HuH-7.5 (cell line): ENCODE measurements around the gene MCM7.

Experiments
- DNase-seq: peaks from one replicate; pipeline ENCODE4 v3.0.0; 2011; ENCODE audit warnings: low spot score

Gene MCM7

DNA sequence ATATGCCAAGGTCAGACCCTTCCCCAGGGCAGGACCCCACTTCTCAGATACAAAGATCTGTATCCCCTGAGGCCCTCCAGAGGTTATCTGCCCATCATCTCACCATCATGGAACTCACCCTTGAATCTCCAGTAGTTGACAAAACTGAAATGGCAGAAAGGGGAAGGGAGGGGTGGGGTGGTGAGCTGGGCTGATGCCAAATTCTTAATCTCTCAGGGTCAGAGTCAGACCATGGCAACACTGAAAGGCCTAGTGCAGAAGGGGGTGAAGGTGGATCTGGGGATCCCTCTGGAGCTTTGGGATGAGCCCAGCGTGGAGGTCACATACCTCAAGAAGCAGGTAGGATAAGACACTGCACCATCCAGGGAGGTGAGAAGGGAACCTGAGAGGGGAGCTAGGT, 21.4 kb upstream of the MCM7 start:
- DNase-seq = no peak

DNA sequence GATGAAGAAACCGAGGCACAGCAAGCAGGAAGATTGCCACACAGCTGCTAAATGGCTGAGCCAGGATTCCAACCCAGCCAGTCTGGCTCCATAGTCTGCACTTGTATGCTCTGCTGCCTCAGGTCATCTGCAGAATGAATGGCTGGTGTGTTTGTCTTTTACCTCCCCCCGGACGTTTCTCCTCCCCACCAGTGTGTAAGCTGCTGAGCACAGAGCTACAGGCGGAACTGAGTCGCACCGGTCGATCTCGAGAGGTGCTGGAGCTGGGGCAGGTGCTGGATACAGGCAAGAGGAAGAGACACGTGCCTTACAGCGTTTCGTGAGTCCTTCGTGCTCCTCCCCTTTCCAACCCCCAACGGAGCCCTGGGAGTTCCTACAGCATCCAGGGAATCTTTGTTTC, 20.9 kb upstream of the MCM7 start:
- no peak for DNase-seq

DNA sequence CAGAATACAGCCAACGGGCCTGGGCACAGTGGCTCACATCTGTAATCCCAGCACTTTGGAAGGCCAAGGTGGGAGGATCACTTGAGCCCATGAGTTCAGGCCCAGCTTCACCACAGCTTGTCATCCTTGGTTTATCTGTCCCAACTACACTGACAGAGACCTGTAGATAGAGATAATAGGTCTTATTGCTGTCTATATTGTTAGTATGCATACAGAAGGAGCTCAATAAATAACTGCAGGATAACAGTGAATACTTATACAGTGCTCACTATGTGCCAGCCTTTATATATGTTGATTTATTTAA, 19.5 kb upstream of the MCM7 start:
- DNase-seq = no peak

DNA sequence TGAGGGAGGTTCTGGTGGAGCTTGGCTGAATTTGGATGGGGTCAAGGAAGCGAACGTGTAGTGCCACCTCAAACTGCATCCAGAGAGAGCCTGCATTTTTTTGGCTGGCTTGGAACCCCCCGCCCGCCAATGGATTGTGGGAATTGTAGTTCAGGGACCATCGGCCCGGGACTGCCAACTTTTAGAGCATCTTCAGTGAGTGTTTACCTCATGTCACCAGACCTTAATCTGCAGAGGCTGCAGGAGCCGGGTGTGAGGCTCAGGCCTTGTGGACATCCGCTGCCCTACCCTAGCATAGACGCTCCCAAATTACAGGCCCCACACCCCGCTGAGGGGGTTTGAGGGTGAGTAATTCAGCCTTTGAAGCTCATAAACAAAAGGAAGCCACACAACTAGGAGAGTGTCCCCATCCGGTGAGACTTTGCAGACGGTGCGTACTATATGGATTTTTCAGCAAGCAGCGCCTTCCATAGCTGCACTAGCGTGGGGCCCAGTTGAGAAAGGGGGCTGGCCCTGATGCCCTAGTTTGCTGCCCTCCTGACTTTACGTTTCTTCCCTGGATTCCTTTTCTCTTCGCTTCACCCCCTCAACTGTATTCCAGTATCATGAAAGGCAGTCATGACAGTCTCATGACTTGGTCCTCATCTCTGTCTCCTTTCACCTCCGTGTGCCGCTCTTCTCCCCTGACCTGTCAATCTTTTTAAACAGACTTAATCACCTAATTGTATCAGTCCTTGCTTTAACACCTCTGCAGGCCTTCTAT, 19.0 kb upstream of the MCM7 start:
- DNase-seq = peak; percentile 71

DNA sequence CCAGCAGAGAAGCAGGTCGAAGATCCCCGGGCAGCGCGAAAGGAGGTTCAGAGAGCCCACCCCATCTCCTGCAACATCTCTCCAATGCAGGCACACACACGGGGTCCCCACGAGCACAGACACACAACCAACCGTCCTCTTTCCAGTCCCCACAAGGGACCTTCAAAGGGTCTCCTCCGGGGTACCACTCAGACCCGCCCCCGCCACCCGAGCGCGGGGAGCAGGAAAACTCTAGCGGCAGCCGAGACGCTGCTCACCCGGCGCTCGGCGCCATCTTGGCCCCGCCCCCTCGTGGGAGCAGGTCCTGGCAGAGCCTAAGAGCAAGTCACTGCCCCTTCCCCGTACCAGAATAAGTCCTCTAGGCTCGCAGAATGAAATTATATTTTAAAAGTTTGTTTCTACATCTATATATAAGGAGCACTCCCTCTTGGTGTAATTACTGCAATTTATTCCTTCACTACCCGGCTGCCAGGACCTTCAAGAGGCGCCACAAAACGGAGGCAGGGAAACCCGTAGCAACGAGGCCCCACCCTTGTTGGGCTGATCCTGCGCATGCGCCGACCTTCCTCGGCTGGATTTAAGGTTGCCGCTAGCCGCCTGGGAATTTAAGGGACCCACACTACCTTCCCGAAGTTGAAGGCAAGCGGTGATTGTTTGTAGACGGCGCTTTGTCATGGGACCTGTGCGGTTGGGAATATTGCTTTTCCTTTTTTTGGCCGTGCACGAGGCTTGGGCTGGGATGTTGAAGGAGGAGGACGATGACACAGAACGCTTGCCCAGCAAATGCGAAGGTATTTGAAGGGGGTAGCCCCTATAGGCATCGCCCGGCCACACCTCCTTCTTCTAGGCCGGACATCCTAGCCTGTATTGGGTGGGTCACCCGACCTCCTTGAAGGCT, 18.1 kb upstream of the MCM7 start, which contains the start of the genes CNPY4 and TAF6:
TSS of gene CNPY4 (plus strand) at position 563 of the 898 bp plus-strand sequence. CDS start at position 674, 111 bp downstream.
TSS of gene TAF6 (minus strand) at position 287 of the 898 bp plus-strand sequence. CDS start 5,149 bp downstream, outside the sequence.
- DNase-seq = peak; percentile 99

DNA sequence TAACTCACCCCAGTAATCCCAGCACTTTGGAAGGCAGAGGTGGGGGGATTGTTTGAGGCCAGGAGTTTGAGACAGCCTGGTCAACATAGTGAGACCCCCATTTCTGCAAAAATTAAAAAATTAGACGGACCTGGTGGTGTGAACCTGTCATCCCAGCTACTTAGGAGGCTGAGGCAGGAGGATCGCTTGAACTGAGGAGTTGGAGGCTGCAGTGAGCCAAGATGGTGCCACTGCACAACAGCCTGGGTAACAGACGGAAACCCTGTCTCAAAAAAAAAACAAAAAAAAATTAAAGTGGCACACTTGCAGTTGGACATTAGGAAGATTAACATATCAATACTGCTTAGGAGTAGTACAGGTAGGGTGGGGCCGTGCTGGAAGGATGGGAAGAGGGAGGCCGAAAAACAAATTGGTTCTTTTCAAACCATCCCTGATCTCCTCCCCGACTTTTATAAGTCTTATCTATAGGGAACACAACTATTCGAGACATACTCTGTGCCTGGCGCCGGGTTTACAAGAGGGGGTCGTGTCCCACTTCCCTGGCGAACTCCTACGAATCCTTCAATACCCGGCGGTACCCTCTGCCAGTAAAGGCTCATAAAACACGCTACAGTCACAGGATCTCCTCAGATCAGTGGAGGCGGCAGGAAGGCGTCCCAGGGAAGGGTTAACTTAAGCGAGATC, 17.3 kb upstream of the MCM7 start:
- DNase-seq = no peak

DNA sequence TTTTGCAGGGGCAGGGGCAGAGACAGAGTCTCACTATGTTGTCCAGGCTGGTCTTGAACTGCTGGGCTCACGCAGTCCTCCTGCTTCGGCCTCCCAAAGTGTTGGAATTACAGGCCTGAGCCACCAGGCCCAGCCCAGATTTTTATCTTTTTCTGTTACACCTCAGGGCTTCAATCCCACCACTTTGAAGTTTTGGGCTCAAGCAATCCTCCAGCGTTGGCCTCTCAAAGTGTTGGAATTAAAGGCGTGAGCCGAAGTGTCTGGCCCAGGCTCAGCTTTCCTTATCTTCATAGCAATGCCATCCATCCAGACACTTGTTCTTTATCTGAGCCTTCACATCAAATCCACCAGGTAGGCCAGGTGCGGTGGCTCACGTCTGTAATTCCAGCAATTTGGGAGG, 13.8 kb upstream of the MCM7 start:
- no peak for DNase-seq

DNA sequence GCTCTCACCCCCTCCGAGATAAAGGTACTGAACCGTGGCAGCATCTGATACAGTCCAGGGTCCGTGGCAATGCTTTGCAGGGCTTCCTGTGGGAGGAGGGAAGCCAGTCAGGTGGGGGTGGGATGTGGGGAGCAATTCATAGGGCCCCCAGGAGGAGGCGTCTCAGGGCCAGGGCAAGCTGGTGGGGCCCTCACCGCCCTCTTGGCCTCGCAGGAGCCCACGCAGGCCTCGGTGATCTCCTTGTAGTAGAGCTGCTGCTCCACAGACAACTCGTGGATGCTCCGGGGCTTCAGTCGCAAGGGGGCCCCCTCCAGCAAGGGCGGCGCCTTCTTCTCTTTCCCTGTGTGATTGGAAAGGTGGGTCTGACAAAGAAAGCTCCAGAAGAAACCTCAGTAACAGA, 10.7 kb upstream of the MCM7 start:
- no peak for DNase-seq

DNA sequence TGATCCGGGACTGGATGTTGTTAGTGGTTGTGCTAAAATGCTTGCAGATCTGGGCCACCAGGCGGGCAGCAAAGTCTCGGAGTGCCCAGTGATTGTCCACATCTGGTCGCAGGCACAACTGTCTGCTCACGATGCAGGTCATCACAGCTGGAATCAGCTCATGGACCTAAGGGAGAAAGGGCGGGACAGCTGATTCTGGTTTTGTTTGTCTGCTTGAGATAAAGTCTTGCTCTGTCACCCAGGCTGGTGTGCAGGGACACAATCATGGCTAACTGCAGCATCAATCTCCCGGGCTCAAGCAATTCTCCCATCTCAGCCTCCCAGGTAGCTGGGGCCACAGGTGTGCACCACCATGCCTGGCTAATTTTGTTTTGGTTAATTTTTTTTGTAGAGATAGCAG, 10.0 kb upstream of the MCM7 start:
- DNase-seq = no peak

DNA sequence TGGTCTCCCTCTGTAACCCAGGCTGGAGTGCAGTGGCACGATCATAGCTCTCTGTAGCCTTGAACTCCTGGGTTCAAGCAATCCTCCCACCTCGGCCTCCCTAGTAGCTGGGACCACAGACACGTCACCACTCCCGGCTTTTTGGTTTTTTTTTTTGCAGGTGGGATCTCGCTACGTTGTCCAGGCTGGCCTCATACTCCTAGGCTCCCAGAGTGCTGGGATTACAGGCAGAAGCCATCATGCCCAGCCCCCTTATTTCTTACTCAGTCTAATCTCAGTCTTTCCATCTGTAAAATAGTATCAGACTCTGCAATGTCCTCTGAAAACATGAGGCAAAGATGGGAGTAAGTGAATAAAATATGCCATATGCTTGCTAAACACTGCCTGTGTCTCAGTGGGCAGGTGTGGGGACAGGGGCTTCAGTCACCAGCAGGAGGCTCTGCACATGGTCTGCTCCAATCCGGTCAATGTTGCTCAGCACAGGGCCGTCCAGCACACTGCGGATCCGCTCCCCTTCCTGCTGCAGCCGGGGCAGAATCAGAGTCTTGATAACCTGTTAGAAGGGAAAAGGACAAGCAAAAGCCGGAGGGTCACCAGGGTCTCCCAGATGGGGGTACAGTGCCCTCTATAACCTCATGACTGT, 8.4 kb upstream of the MCM7 start:
- DNase-seq = no peak

DNA sequence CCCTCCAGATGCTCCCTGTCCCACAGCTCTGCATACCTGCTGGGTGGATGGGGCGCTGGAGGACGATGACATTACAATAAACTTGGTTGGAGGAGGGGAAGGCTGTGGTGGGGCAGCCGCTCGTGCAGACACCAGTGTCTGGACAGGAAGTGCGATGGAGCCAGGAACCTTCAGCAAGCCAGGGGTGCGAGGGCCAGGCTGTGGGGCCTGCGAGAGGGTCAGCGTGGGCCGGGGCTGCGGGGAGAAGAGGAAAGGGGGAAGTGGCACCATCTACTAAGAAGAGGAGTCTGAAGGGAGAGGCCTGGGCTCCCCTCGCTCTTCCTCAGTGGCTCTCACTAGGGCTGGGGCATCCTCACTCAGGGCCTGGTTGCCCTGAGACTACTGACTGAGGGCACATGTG, 6.7 kb upstream of the MCM7 start:
- no peak for DNase-seq

DNA sequence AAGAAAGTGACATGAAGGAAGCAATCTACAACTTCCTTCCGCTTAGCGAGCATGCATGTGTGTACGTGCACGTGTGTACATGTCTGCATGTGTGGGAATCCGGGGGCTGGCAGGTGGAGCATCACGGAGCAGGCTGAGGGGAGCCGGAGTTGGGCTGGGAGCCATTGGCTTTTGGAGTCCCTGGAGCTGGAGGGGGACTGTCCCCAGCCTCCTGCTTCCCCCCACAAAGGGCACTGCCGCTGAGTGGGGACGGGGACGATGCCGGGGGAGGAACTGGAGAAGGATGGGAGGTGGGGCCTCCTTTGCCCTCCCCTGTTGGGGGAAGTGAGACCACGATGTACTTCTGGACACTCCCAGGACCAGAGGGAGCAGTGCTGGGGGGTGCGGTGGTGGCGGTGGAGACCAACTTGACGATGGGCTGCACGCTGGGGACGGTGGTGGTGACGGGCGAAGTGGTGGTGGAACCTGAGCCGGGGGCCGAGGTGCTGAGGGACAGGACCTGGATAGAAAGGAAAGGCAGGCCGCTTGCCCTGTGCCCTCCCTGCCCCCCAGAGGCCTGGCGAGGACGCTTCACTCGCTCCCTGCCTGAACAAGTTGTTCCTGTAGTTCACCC, 6.0 kb upstream of the MCM7 start:
- no peak for DNase-seq

DNA sequence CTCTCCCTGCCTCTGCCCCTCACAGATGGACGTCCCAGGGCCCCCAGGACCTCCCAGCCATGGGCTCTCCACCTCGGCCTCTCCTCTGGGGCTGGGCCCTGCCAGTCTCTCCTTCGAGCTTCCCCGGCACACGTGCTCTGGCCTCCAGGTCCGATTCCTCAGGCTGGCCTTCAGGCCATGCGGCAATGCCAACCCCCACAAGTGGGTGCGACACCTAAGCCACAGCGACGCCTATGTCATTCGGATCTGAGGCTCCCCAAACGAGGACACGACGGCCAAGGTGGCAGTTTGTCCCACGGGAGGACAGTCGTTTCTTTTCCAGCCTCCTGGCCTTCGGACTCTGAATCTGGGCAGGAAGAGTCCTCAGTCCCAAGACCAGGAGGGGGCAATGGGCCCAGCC, 5.4 kb upstream of the MCM7 start:
- DNase-seq = no peak

DNA sequence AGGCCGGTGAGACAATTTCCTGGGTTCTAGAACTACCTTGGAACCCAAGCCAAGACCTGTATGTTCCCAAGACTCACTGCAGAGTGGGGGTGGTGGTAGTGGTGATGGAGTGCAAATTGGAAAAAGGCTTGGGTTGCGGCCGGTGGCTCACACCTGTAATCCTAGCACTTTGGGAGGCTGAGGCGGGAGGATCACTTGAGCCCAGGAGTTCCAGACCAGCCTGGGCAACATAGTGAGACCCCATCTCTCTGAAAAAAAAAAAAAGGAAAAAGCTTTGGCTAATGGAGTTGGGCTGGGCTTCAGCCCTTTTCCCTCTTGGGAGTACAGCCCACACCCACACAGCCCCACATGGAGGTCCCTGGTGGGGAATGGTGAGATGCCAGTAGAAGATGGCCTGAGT, 4.3 kb upstream of the MCM7 start:
- no peak for DNase-seq

DNA sequence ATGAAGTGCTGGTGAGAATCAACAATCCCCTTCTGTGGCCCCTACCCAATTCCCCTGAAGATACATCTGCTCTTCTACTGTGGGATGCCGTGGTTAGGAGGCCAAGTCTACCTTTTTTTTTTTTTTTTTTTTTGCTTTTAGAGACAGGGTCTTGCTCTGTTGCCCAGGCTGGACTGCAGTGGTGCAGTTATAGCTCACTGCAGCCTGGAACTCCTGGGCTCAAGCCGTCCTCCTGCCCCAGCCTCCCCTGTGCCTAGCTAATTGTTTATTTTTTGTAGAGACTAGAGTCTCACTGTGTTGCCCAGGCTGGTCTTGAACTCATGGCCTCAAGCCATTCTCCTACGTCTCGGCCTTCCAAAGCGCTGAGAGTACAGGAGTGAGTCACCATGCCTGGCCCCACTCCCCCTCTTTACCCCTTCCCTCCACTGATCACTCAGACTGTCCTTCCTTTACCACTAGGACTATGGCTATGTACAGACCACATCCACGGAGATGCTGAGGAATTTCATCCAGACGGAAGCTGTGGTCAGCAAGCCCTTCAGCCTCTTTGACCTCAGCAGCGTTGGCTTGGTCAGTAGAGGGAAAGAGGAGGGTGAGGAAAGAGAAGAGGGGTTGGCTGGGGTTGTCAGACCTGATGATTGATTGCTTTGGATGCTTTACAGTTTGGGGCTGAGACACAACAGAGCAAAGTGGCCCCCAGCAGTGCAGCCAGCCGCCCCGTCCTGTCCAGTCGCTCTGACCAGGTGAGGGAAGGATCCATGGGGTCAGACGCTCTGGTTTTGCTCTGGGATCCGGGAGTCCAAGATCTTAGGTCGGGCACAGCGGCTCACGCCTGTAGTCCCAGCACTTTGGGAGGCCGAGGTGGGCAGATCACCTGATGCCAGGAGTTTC, 2.0 kb upstream of the MCM7 start:
- DNase-seq = no peak

DNA sequence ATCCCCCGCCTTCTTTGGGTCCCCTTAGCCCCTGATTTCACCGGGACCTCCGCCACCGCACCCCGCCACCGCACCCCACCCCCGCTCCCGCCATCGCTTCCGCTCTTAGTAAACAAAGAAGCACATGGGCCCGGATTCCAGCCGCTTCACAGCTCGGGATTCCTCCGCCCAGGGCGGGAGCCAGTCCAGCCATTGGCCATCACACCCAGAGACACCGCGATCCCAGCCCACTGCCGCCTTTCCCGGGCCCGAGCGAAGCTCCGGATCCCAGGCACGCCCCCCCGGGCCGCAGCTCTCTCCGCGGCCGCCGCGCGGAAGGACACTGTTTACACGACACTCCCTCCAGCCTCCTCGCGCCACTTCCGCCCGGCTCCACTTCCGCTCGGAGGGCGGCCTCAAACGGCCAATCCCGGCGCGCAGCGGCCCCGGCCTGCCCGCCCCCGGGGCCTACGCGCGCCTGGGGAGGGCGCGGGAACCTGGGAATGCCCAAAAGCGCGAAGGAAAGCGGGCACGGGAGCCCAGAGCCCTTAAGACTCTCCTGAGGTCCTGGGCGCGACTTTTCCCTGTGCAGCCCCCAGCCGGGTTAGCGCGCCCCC, 679 bp downstream of the MCM7 start:
- DNase-seq = peak; percentile 97

DNA sequence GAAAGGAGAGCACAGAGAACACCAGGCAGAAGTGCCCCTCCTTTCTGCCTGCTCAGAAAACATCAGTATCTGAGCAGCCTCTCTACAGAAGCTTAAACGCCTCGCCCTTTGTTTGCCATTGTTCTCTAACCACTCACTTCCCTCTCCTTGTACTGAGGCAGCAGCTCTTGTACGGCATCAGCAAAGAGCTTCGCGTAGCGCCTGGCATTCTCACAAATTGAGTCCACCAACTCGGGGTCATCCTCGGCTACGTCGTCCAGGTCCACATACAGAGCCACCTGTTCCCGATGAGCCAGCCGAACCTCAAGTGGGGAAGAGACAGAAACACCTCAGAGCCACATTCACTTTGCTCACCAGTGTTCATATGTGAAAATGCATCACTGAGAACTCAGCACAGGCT, 1.7 kb downstream of the MCM7 start:
- no peak for DNase-seq

DNA sequence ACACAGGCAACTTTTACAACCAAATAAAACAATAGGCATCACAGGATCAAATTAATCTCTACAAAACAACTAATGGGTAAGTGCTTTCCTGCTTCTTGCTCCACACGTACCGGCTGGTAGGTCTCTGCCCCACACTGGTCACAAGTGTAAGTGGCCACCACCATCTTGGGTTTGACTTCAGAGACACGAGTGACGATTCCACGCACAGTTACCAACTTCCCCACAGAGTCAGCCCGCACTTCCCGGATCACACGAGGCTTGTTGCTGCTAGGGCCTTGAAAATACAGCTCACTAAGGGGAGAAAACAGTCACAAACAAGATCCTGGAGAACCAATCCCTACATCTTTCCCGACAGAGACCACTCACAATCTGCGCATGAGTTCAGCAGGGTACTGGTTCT, 2.3 kb downstream of the MCM7 start:
- no peak for DNase-seq

DNA sequence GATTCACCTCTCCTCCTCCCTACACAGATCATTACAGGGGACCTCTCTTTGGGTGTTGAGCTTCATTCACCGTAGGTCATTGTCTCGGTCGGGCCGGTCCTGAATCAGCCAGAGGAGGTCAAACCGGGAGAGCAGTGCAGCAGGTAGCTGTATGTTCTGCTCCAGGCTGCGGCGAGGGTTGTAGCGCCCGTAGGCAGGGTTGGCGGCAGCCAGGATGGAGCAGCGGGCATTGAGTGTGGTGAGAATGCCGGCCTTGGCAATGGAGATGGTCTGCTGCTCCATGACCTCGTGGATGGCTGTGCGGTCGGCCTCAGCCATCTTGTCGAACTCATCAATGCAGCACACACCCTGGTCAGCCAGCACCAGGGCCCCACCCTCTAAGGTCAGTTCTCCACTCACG, 5.5 kb downstream of the MCM7 start:
- DNase-seq = no peak

DNA sequence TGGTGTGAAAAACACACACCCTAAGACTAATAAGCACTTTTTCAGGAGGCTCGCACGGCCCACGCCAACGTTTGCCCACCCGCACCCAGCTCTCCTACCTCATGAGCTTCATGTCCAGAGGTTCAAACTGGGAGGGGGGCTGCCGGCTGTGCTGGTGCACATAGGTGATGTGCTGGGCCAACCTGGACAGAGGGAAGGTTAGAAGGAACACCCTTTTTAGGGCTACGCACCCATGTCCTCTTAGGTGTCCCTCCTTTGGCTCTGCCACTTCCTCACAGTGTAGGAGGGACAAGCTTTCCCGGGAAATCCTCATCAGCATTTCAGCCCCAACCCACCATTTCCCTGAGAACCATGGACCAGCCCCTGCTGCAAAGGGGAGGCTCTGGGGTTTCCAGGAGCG, 5.9 kb downstream of the MCM7 start:
- DNase-seq = no peak
